Gastrocnemius medialis (tissue), 4 donors: ENCODE data around the gene MKLN1. TPM values are rescaled to one million over a fixed set of nuclear protein-coding genes. Genes with fewer than 3 reads are reported as not detected.

Experiments
- ATAC-seq, 2 donors: fragments of 150-250 bp; one replicate each; pipeline ENCODE4 v1.9.1; 2016
- DNase-seq, 2 donors: peaks; one replicate each; pipeline ENCODE4 v3.0.0-alpha.2; 2019
- H3K27ac ChIP-seq, 4 donors: fragments of 200-600 bp; sonication (generic); 1 replicate in 1 of 4; 2 replicates in 3 of 4; pipeline ENCODE4 v1.5.1; 2016 to 2018; ENCODE audit warnings: mild to moderate bottlenecking in 2 of 4, moderate library complexity in 1 of 4
- H3K27me3 ChIP-seq, 3 donors: fragments of 200-600 bp; sonication (generic) in 2 of 3; 1 replicate in 1 of 3; 2 replicates in 2 of 3; pipeline versions ENCODE4 v1.5.1 to v1.6.0; 2016 to 2019; ENCODE audit warnings: mild to moderate bottlenecking in 1 of 3, moderate library complexity in 1 of 3
- H3K36me3 ChIP-seq, 2 donors: fragments of 200-600 bp; sonication (generic) in 1 of 2; one replicate each; pipeline ENCODE4 v1.5.1; 2017 to 2018
- H3K4me1 ChIP-seq, 2 donors: fragments of 200-600 bp; sonication (generic) in 1 of 2; one replicate each; pipeline ENCODE4 v1.5.1; 2016 to 2017; ENCODE audit warnings: mild to moderate bottlenecking in 2 of 2
- H3K4me3 ChIP-seq, 4 donors: fragments of 200-600 bp; sonication (generic) in 3 of 4; 1 replicate in 1 of 4; 2 replicates in 3 of 4; pipeline ENCODE4 v1.5.1; 2016 to 2019; ENCODE audit warnings: mild to moderate bottlenecking in 2 of 4
- H3K9me3 ChIP-seq, 3 donors: fragments of 200-600 bp; sonication (generic) in 2 of 3; 1 replicate in 1 of 3; 2 replicates in 2 of 3; pipeline ENCODE4 v1.5.1; 2016 to 2019
- POLR2A ChIP-seq, 2 donors: fragments of 450-650 bp; IDR thresholded peaks; one replicate each; pipeline ENCODE4 v1.6.1; 2017; ENCODE audit warnings: antibody characterized with exemption in 2 of 2, mild to moderate bottlenecking in 2 of 2, moderate library complexity in 2 of 2
- in situ Hi-C, 4 donors: fragments of 200-750 bp; cut with MboI; loops; one replicate each; pipeline versions ENCODE4 v1.15.0 to v1.8.0; 2017; ENCODE audit warnings: low sequenced_read_pairs in 4 of 4
- intact Hi-C: fragments of 100-400 bp; cut with DNase I; formaldehyde crosslinking; loops from one replicate; pipeline ENCODE4 v1.15.1; 2023; ENCODE audit warnings: low total_unique reads
- total RNA-seq, 4 donors: library from RNA; depleted of rRNA; stranded (reverse); fragments of >200 nt; gene quantifications; one replicate each; pipeline versions ENCODE4 v1.1.0 to v1.2.3, GENCODE V29; 2016
- TF ChIP-seq, protein P1 (sequence below), 5 experiments: fragments of 450-650 bp in 3 of 5; fragments of 200-600 bp in 2 of 5; sonication (generic) in 2 of 5; IDR thresholded peaks in 4 of 5; conservative IDR thresholded peaks in 1 of 5; 1 replicate in 4 of 5; 2 replicates in 1 of 5; pipeline ENCODE4 v1.5.1; 2016 to 2019; ENCODE audit warnings: antibody characterized with exemption in 5 of 5, mild to moderate bottlenecking in 3 of 5, moderate library complexity in 3 of 5

MKLN1 gene
- total RNA-seq, 4 donors from 2014 or later: 29.1 to 81.1 (median 48.9) TPM

DNA sequence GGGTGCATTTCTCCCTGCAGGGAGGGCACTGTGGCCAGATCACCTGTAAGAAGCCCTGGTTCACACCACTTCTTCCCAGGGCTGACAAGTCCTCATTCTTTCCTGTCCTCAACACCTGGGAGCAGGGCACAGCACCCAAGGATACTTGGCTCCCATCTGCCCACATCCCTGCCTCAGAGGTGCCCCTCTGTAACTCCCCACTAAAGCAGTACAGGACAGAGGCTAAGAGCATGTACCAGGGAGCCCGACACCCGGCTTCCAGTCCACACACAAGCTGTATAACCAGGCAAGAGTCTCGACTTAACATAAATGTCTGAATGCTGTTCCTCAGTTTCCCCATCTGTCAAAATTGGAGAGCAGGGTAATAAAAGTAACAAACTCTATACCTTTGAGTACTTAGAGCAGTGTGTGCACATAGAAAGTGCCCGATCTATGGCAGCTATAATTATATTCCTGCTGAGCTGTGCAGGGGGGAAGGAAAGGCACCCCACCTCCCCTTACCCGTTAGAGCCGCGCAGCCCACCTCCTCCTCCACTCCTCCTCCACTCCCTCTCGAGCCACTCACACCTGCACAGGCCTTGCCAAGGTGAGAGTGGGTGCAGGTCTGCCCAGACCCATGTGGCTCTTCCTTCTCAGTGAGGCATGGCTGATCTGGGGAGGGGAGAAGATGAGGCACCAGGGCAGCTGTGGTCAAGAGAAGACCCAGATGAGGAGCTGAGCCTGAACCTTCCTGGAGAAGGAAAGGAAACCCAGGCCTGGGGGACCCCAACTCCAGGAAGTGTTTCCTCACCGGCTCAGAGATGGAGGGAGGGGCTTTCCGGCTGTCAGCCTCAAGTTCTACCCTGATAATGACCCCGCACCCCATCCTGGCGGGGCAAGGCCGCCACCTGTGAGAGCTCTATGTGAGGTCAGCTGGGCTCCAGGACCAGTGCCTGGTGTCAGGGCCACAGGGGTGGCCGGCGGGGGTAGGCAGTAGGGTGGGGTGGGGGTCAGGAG is 206.2 kb downstream of the MKLN1 start:
- no peak overlapping the region for H3K4me3 ChIP-seq
- H3K36me3 ChIP-seq: no peaks in the 10 kb centered on the region
- intact Hi-C loops: no loop called here
- no peaks in the 10 kb centered on the region for H3K9me3 ChIP-seq
- no peak for ATAC-seq
- H3K27me3 ChIP-seq: no peaks in the 10 kb centered on the region
- in situ Hi-C loops: no loop called here
- peak overlapping the region; percentile 52 to 77 (median 75) for H3K27ac ChIP-seq
- no peak for DNase-seq
- H3K4me1 ChIP-seq: peaks cover 14 to 31% of the 10 kb centered on the region in 2 donors
- no peak for TF ChIP-seq POLR2A (IDR thresholded peaks at IDR 0.05)
- TF ChIP-seq, protein P1, sequence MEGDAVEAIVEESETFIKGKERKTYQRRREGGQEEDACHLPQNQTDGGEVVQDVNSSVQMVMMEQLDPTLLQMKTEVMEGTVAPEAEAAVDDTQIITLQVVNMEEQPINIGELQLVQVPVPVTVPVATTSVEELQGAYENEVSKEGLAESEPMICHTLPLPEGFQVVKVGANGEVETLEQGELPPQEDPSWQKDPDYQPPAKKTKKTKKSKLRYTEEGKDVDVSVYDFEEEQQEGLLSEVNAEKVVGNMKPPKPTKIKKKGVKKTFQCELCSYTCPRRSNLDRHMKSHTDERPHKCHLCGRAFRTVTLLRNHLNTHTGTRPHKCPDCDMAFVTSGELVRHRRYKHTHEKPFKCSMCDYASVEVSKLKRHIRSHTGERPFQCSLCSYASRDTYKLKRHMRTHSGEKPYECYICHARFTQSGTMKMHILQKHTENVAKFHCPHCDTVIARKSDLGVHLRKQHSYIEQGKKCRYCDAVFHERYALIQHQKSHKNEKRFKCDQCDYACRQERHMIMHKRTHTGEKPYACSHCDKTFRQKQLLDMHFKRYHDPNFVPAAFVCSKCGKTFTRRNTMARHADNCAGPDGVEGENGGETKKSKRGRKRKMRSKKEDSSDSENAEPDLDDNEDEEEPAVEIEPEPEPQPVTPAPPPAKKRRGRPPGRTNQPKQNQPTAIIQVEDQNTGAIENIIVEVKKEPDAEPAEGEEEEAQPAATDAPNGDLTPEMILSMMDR (IDR thresholded peaks at IDR 0.05 in 4 of 5, conservative IDR thresholded peaks at IDR 0.05 in 1 of 5): no peak

DNA sequence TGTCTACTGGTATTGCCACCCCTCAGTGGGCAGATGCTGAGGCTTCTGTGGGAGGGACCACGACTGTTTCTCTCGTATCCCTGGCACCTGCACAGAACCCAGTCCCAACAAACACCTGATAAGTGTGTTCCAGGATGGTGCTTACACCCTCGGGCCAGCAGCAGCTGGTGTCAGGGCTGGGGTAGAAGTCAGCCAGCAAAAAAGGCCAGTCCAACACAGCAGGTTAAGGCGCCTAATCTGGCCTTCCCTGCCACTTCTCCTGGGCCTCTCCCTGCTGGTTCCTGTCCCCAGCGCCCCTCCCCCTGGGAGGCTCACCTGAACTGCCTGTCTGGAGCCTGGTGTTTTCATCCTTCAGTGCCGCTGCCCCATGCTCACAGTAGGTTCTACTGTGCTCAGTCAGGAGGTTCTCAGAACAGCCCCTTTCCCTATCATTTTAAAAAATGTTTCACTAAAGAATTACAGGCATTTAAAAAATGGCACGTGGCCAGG is 208.7 kb downstream of the MKLN1 start:
- in situ Hi-C loops: no loop called here
- no peak for TF ChIP-seq POLR2A (IDR thresholded peaks at IDR 0.05)
- TF ChIP-seq, protein P1 (IDR thresholded peaks at IDR 0.05 in 4 of 5, conservative IDR thresholded peaks at IDR 0.05 in 1 of 5): no peak
- ATAC-seq: no peak

GRCh38 chr7:131537571-131537978 is 209.9 kb downstream of the MKLN1 start:
- H3K4me3 ChIP-seq: no peak overlapping the region
- DNase-seq (no peak), ATAC-seq (no peak)
- H3K9me3 ChIP-seq: no peaks in the 10 kb centered on the region
- in situ Hi-C loops: no loop called here
- peaks cover 41 to 61% of the 10 kb centered on the region in 2 donors for H3K4me1 ChIP-seq
- no peaks in the 10 kb centered on the region for H3K36me3 ChIP-seq
- H3K27me3 ChIP-seq: no peaks in the 10 kb centered on the region
- TF ChIP-seq POLR2A (IDR thresholded peaks at IDR 0.05): no peak
- intact Hi-C loops: no loop called here
- peak overlapping the region; percentile 76 to 82 (median 79) for H3K27ac ChIP-seq

More for the DNA sequence above, 208.7 kb downstream of the MKLN1 start:
- H3K4me3 ChIP-seq: no peak overlapping the region
- intact Hi-C loops: no loop called here
- no peaks in the 10 kb centered on the region for H3K27me3 ChIP-seq
- peak overlapping the region in 3 of 4 donors; percentile 74 to 77 (median 76) for H3K27ac ChIP-seq
- no peak for DNase-seq
- H3K4me1 ChIP-seq: peaks cover 39 to 53% of the 10 kb centered on the region in 2 donors
- H3K36me3 ChIP-seq: no peaks in the 10 kb centered on the region
- no peaks in the 10 kb centered on the region for H3K9me3 ChIP-seq

DNA sequence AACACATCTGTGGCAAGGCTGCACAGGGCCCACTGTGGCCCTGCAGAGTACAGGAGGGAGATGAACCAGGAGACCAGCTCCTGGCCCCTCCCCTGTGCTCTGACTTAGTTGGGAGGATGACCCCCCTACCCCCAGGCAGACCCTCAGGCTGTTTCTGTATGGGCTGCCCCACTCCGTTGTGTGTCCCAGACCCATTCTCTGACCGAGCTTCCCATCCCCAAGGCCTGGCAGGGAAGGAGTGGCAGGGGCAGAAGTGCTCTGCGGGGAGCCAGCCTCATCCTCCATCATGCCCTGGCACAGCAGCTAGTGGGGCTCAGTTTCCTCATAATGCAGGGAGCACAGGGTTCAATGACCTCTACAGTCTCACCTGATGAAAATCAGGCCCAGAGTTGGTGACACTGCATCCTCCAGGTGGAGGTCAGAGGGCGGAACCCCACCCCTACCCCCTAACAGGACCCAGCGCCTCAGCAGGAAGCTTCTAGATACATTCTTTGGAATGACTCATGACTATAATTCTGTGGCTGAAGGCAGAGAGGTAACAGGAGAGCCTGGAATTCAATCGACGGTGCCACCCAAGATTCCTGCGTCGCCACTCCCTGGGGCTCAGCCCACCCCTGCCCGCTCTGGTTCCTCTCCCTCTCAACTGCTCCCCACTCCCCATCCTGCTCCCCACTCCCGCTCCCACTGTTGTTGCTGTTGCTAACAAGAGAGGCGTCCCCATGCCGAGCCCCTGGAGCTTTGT is 210.6 kb downstream of the MKLN1 start:
- Histone ChIP-seq H3K36me3 (no peaks in the 10 kb centered on the region), H3K27ac (peak overlapping the region; percentile 76 to 82 (median 79)), H3K27me3 (no peaks in the 10 kb centered on the region), H3K9me3 (no peaks in the 10 kb centered on the region), H3K4me1 (peaks cover 41 to 61% of the 10 kb centered on the region in 2 donors), H3K4me3 (no peak overlapping the region)
- no peak for TF ChIP-seq POLR2A (IDR thresholded peaks at IDR 0.05)
- TF ChIP-seq, protein P1 (IDR thresholded peaks at IDR 0.05 in 4 of 5, conservative IDR thresholded peaks at IDR 0.05 in 1 of 5): no peak
- in situ Hi-C loops (no loop called here), intact Hi-C loops (loop anchor here (1.0 to 2.0 kb wide), 2 partner anchors 25 to 43 kb away; no protein-coding TSS in a partner anchor)
- DNase-seq (peak in 1 of 2 donors; percentile 45), ATAC-seq (peak; percentile 66 to 82)
